GM18909 (cell line): ENCODE data around the gene RBM45.

Source experiments
- ATAC-seq: cut with Tn5 transposase; IDR thresholded peaks from one replicate; pipeline ENCODE4 v1.9.1; 2021; ENCODE audit warnings: mild to moderate bottlenecking; ENCODE audit not compliant: unreplicated experiment, poor library complexity

The RBM45 gene

DNA sequence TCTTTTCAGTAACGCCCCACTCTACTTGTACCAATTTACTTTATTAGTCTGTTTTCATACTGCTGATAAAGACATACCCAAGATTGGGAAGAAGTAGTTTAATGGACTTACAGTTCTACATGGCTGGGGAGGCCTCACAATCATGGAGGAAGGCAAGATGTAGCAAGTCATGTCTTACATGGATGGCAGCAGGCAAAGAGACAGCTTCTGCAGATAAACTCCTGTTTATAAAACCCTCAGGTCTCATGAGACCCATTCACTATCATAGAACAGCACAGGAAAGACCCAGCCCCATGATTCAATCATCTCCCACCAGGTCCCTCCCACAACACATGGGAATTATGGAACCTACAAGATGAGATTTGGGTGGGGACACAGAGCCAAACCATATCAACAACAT is 43.3 kb downstream of the RBM45 start:
- no peak for ATAC-seq

DNA sequence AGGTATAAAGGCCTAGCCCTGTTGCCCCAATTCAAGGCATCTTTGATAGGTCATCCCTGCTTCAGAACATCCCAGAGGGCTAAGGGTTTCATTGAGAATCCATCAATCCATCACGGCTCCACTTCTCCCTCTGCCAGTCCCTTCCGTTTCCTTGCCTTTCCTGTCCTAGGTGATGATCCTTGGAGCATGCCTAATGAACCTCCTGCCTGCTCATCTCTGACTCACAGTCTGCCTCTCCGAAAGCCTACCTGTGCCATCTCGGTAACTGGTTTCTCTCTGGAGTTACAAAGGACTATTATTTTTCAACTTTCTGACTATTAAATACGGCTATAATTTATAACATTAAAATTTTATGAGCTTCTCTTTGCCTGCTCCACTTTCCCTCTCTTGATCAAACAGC is 45.3 kb downstream of the RBM45 start:
- no peak for ATAC-seq

DNA sequence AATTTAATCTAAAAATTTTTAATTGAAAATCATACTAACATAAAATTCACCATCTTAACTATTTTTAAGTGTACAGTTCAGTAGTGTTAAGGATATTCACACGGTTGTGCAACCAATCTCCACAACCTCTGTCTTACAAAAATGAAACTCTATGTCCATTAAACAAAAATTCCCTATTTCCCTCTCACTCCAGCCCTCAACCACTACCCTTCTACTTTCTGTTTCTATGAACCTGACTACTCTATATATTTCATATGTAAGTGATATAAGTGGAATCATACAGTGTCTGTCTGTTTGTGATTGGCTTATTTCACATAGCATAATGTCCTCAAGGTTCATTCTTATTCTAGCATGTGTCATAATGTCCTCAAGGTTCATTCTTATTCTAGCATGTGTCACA is 47.7 kb downstream of the RBM45 start:
- ATAC-seq, result no peak

DNA sequence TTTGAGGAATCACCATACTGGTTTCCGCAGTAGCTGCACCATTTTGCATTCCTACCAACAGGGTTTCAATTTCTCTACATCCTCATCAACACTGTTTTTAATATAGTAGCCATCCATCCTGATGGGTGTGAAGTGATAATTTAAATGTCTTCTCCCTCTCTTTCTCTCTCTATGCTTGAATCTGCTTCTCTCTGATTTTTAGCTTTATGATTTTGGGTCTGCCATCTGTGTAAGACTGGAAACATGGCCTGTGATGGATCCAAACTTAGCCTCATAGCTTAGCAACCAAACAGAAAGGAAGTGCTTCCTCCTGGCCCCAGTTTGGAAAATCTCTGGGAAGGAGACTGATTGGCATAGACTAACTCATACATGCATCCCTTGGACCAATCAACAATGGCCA is 48.4 kb downstream of the RBM45 start:
- ATAC-seq, result no peak

DNA sequence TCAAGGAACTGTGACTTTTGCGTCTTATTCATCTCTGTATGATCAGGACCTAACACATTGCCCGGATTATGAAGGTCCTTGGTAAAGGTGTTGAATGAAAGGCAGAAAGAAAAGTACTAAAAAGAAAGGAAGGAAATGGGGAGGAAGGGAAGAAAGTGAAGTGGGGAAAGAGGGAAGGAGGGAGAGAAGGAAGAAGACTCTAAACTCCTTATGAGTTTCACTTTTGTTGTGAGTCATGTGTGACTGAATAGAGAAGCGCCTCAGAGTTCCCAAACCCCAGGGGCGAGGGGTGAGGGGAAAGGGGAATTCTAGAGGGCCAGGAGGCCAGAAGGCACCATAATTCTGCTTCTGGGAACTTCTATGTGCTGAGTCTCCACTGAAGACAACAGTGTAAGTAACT is 51.2 kb downstream of the RBM45 start:
- ATAC-seq, result no peak

DNA sequence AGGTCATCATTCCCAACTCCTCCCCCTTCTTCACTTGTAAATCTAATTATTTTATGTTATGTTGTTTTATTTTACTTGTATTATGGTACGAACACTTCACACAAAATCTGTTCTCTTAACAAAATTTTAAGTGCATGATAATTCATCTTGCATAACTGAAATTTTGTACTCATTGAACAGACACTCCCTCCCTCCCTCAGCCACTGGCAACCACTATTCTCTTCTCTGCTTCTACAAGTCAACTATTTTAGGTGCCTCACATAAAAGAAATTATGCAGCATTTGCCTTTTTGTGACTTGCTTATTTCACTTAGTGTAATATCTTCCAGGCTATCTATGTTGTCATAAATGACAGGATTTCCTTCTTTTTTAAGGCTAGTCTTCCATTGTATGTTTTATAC is 51.7 kb downstream of the RBM45 start:
- ATAC-seq, result no peak

DNA sequence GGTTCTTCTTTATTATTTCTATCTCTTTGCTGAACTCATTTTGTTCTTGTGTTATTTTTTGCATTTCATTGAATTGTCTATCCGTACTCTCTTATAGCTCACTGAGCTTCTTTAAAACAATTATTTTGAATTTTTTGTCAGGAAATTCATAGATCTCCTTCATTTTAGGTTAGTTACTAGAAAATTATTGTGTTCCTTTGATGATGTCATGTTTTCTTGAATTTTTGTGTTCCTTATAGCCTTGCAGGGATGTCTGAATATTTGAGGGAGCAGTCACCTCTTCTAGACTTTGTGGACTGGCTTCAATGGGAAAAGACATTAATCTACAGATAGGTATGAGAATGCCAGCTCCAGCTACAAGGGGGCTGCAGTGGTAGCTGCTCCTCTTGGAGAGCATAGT is 61.4 kb downstream of the RBM45 start:
- ATAC-seq, result no peak

DNA sequence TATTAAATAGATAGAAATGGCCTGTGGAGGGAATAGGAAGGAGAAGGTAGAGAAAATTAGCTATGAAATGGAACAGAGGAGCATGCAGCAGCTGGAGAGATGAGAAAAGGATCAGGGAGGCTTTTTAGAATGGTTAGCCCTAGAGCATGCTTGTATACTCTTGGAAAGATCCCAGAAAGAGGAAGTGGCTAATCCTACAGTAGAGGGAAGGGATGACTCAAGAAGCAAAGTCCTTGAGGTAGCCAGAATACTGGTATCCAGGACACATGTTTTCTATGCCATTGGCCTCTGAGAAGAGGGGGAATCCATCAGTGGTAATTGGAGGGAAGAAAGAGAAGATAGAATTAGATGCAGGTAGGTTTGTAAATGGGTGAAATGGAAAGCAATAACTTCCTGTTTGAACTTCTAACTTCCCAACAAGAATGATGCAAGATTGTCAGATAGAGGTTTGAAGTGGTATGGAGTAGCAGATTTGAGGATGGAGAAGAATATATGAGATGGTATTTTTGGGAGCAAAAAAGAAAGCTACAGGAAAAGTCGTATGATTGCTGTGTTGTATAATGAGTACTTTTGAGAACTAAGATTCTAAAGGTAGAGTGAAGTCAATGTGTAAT is 64.9 kb downstream of the RBM45 start:
- no peak for ATAC-seq
